A673 (cell line): Measurements from ENCODE around the gene SMYD3. TPM values are rescaled to one million over a fixed set of nuclear protein-coding genes. Genes with fewer than 3 reads are reported as not detected.
"Not testable (repeated sequence)": the region's sequence is repeated elsewhere in the genome, so short reads cannot be mapped to it uniquely, and the experiment has no call there.

Source experiments
- BruUV-seq: library from RNA; stranded (reverse); fragments of 400-500 nt; replicated peaks from 2 replicates; lab custom pipeline; 2021; lab: Mats Ljungman, UMichigan
- CTCF ChIA-PET: fragments of 300-600 bp; sonication (Branson Sonifier 250); formaldehyde crosslinking; loops from one replicate; lab custom pipeline; 2022; ENCODE audit warnings: antibody characterized with exemption; lab: Charles Lee
- POLR2A ChIA-PET: fragments of 300-600 bp; sonication (Branson Sonifier 250); formaldehyde crosslinking; loops from one replicate; lab custom pipeline; 2022; ENCODE audit warnings: antibody characterized with exemption; ENCODE audit not compliant: low non-redundant PET; lab: Charles Lee
- DNase-seq: peaks from one replicate; pipeline ENCODE4 v3.0.0-alpha.2; 2015; ENCODE audit warnings: low spot score
- H3K27ac ChIP-seq: fragments of 200-600 bp; sonication (generic); 2 replicates; pipeline ENCODE4 v1.5.1; 2016; ENCODE audit warnings: mixed run types, low read depth, mild to moderate bottlenecking, mixed read lengths, antibody characterized with exemption, low read length; ENCODE audit not compliant: poor library complexity, severe bottlenecking
- H3K27me3 ChIP-seq: fragments of 200-600 bp; sonication (generic); replicated peaks from 2 replicates; pipeline ENCODE4 v1.6.1; 2017; ENCODE audit warnings: mixed run types, low read depth, mild to moderate bottlenecking, mixed read lengths, antibody characterized with exemption, low read length; ENCODE audit not compliant: insufficient read depth, poor library complexity
- H3K36me3 ChIP-seq: fragments of 200-600 bp; sonication (generic); 2 replicates; pipeline ENCODE4 v1.6.1; 2016; ENCODE audit warnings: mixed run types, mild to moderate bottlenecking, mixed read lengths, antibody characterized with exemption, low read length; ENCODE audit not compliant: insufficient read depth, poor library complexity, severe bottlenecking
- H3K4me1 ChIP-seq: fragments of 200-600 bp; sonication (generic); 2 replicates; pipeline ENCODE4 v1.6.1; 2017; ENCODE audit warnings: mixed run types, mild to moderate bottlenecking, mixed read lengths, antibody characterized with exemption, low read length; ENCODE audit not compliant: insufficient read depth, poor library complexity, severe bottlenecking
- H3K4me3 ChIP-seq: fragments of 200-600 bp; sonication (generic); 2 replicates; pipeline ENCODE4 v1.5.1; 2016; ENCODE audit warnings: low read depth, mixed run types, mild to moderate bottlenecking, mixed read lengths, low read length; ENCODE audit not compliant: poor library complexity, severe bottlenecking
- H3K9me3 ChIP-seq: fragments of 200-600 bp; sonication (generic); 2 replicates; pipeline ENCODE4 v1.6.1; 2016; ENCODE audit warnings: mixed run types, low read depth, mild to moderate bottlenecking, mixed read lengths, antibody characterized with exemption, low read length; ENCODE audit not compliant: poor library complexity, severe bottlenecking
- EZH2 ChIP-seq: fragments of 200-600 bp; sonication (generic); IDR thresholded peaks from 2 replicates; pipeline ENCODE4 v1.6.1; 2017; ENCODE audit warnings: borderline replicate concordance, low read depth, mild to moderate bottlenecking, mixed read lengths, antibody characterized with exemption, low read length; ENCODE audit not compliant: poor library complexity, severe bottlenecking
- intact Hi-C: fragments of 100-400 bp; cut with micrococcal nuclease; formaldehyde crosslinking; loops from one replicate; pipeline ENCODE4 v1.10.0; 2022; ENCODE audit not compliant: unreplicated experiment
- total RNA-seq: library from RNA; stranded (reverse); gene quantifications from 2 replicates; pipeline ENCODE4 v1.2.3, GENCODE V29; 2021
- TF ChIP-seq, protein P1 (sequence below): fragments of 300-800, 200-600 bp; sonication (generic); conservative IDR thresholded peaks from 2 replicates; pipeline ENCODE4 v1.5.1; 2017; ENCODE audit warnings: low read depth, mild to moderate bottlenecking, antibody characterized with exemption, low read length, moderate library complexity, mixed read lengths

Gene SMYD3
- total RNA-seq, 1 experiment from 2014 or later: 29.0 TPM

GRCh38 chr1:246074421-246074820 is 432.7 kb downstream of the SMYD3 start:
- Histone ChIP-seq H3K4me1 (no peaks in the 10 kb centered on the region), H3K27me3 (no peaks in the 10 kb centered on the region), H3K27ac (no peak overlapping the region), H3K9me3 (no peaks in the 10 kb centered on the region), H3K4me3 (no peak overlapping the region), H3K36me3 (no peaks in the 10 kb centered on the region)
- POLR2A ChIA-PET: no interaction called here
- no peak for DNase-seq
- intact Hi-C loops: no loop called here
- CTCF ChIA-PET: no interaction called here
- TF ChIP-seq, protein P1, sequence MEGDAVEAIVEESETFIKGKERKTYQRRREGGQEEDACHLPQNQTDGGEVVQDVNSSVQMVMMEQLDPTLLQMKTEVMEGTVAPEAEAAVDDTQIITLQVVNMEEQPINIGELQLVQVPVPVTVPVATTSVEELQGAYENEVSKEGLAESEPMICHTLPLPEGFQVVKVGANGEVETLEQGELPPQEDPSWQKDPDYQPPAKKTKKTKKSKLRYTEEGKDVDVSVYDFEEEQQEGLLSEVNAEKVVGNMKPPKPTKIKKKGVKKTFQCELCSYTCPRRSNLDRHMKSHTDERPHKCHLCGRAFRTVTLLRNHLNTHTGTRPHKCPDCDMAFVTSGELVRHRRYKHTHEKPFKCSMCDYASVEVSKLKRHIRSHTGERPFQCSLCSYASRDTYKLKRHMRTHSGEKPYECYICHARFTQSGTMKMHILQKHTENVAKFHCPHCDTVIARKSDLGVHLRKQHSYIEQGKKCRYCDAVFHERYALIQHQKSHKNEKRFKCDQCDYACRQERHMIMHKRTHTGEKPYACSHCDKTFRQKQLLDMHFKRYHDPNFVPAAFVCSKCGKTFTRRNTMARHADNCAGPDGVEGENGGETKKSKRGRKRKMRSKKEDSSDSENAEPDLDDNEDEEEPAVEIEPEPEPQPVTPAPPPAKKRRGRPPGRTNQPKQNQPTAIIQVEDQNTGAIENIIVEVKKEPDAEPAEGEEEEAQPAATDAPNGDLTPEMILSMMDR: no peak
- TF ChIP-seq EZH2: no peak
- no TSS peak for BruUV-seq

GRCh38 chr1:246072456-246072955 is 434.6 kb downstream of the SMYD3 start:
- no peaks in the 10 kb centered on the region for H3K9me3 ChIP-seq
- TF ChIP-seq, protein P1: no peak
- TF ChIP-seq EZH2: no peak

GRCh38 chr1:246071981-246072380 is 435.1 kb downstream of the SMYD3 start:
- DNase-seq, intact Hi-C loops, H3K4me3 ChIP-seq, POLR2A ChIA-PET, H3K36me3 ChIP-seq, H3K27me3 ChIP-seq, BruUV-seq, H3K4me1 ChIP-seq, H3K27ac ChIP-seq, CTCF ChIA-PET, H3K9me3 ChIP-seq: not testable (repeated sequence)

More at GRCh38 chr1:246072456-246072955, 434.6 kb downstream of the SMYD3 start:
- DNase-seq: no peak
- H3K4me1 ChIP-seq: no peaks in the 10 kb centered on the region
- no peaks in the 10 kb centered on the region for H3K36me3 ChIP-seq
- no TSS peak for BruUV-seq
- CTCF ChIA-PET: no interaction called here
- H3K27me3 ChIP-seq: no peaks in the 10 kb centered on the region
- intact Hi-C loops: no loop called here
- no peak overlapping the region for H3K27ac ChIP-seq
- H3K4me3 ChIP-seq: no peak overlapping the region
- POLR2A ChIA-PET: no interaction called here

DNA sequence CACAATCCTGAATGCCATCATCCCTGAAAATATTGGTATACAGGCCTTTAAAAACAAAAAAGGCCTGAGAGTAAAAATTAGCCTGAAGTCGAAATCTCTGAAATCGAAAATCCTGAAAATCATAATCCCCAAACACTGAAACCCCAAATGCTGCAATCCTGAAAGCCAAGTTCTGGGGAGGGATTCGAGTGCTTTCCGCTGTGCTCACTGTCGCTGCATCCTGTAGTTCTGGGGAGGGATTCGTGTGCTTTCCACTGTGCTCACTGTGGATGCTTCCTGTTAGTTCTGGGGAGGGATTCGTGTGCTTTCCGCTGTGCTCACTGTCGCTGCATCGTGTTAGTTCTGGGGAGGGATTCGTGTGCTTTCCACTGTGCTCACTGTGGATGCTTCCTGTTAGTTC is 435.5 kb downstream of the SMYD3 start:
- CTCF ChIA-PET, H3K4me3 ChIP-seq, BruUV-seq, H3K27ac ChIP-seq, intact Hi-C loops, H3K27me3 ChIP-seq, H3K9me3 ChIP-seq, H3K4me1 ChIP-seq, DNase-seq, POLR2A ChIA-PET, H3K36me3 ChIP-seq: not testable (repeated sequence)
